GM23248 (cell line): ENCODE results near the gene SUSD6. TPM values are rescaled to one million over a fixed set of nuclear protein-coding genes. Genes with fewer than 3 reads are reported as not detected.
A peak's percentile ranks its signal among the peaks of the same experiment; 100 is the strongest.

ENCODE experiments used
- DNase-seq: peaks from one replicate; pipeline ENCODE4 v3.0.0-alpha.2; 2015
- H2AFZ ChIP-seq: fragments of 200-600 bp; sonication (generic); 2 replicates; pipeline ENCODE4 v1.6.1; 2016; ENCODE audit warnings: antibody characterized with exemption
- H3F3A ChIP-seq: fragments of 200-600 bp; sonication (generic); 2 replicates; pipeline ENCODE4 v1.6.1; 2016; ENCODE audit warnings: mild to moderate bottlenecking, antibody characterized with exemption, mixed run types; ENCODE audit not compliant: insufficient read depth
- H3K27ac ChIP-seq: fragments of 200-600 bp; sonication (generic); 2 replicates; pipeline ENCODE4 v1.5.1; 2016; ENCODE audit warnings: mild to moderate bottlenecking
- H3K27me3 ChIP-seq: fragments of 200-600 bp; sonication (generic); replicated peaks from 2 replicates; pipeline ENCODE4 v1.6.1; 2016; ENCODE audit warnings: mild to moderate bottlenecking; ENCODE audit not compliant: insufficient read depth
- H3K36me3 ChIP-seq: fragments of 200-600 bp; sonication (generic); 2 replicates; pipeline ENCODE4 v1.6.1; 2016; ENCODE audit warnings: low read depth, mild to moderate bottlenecking
- H3K4me1 ChIP-seq: fragments of 200-600 bp; sonication (generic); 2 replicates; pipeline ENCODE4 v1.6.1; 2016; ENCODE audit warnings: mild to moderate bottlenecking; ENCODE audit not compliant: insufficient read depth
- H3K4me2 ChIP-seq: fragments of 200-600 bp; sonication (generic); one replicate; pipeline ENCODE4 v1.6.1; 2016; ENCODE audit warnings: mild to moderate bottlenecking; ENCODE audit not compliant: unreplicated experiment
- H3K4me3 ChIP-seq: fragments of 200-600 bp; sonication (generic); 2 replicates; pipeline ENCODE4 v1.5.1; 2016; ENCODE audit warnings: mild to moderate bottlenecking
- H3K79me2 ChIP-seq: fragments of 200-600 bp; sonication (generic); 2 replicates; pipeline ENCODE4 v1.6.1; 2016; ENCODE audit warnings: mild to moderate bottlenecking; ENCODE audit not compliant: insufficient read depth
- H3K9ac ChIP-seq: fragments of 200-600 bp; sonication (generic); 2 replicates; pipeline ENCODE4 v1.6.1; 2016; ENCODE audit warnings: mild to moderate bottlenecking
- H3K9me2 ChIP-seq: fragments of 200-600 bp; sonication (generic); 2 replicates; pipeline ENCODE4 v1.6.1; 2016; ENCODE audit warnings: mixed run types, mild to moderate bottlenecking, moderate library complexity; ENCODE audit not compliant: insufficient read depth
- H3K9me3 ChIP-seq: fragments of 200-600 bp; sonication (generic); one replicate; pipeline ENCODE4 v1.6.1; 2017; ENCODE audit warnings: low read depth
- H4K20me1 ChIP-seq: fragments of 200-600 bp; sonication (generic); 2 replicates; pipeline ENCODE4 v1.6.0; 2016; ENCODE audit not compliant: insufficient read depth
- EZH2 ChIP-seq: fragments of 200-600 bp; sonication (generic); IDR thresholded peaks from 2 replicates; pipeline ENCODE4 v1.6.1; 2018; ENCODE audit warnings: antibody characterized with exemption, mild to moderate bottlenecking; ENCODE audit not compliant: insufficient read depth, poor library complexity, severe bottlenecking
- EZH2phosphoT487 ChIP-seq: fragments of 200-600 bp; sonication (generic); IDR thresholded peaks from 2 replicates; pipeline ENCODE4 v1.6.1; 2018; ENCODE audit warnings: antibody characterized with exemption, moderate library complexity, mild to moderate bottlenecking, low read depth; ENCODE audit not compliant: insufficient read depth
- WGBS, 2 experiments: methylation state at CpG; one replicate each; pipeline ENCODE4 v1.1.6; 2015 to 2017; ENCODE audit warnings: low lambda C conversion rate in 2 of 2, low coverage in 1 of 2; ENCODE audit errors: missing lambda C conversion rate in 2 of 2; 5-methylcytosine and 5-hydroxymethylcytosine counted together
- in situ Hi-C: fragments of 300-500 bp; cut with MboI; formaldehyde crosslinking; loops from 2 replicates; pipeline ENCODE4 v1.15.0; 2020
- polyA plus RNA-seq: library from polyadenylated mRNA; unstranded; fragments of >200 nt; fragmentation: Nextera tagmentation; extraction: Ambion mirVana; gene quantifications from 2 replicates; pipeline ENCODE4 v1.2.1, GENCODE V29; 2016
- total RNA-seq: library from RNA; depleted of rRNA; stranded (reverse); fragments of >200 nt; shearing (Covaris generic); gene quantifications from 2 replicates; pipeline ENCODE4 v1.2.3, GENCODE V29; 2014

Gene SUSD6
- total and polyA plus RNA-seq, 2 experiments from 2014 or later = 12.2 to 24.1 TPM

- TF ChIP-seq EZH2phosphoT487 = no peak
- TF ChIP-seq EZH2 = no peak
- Histone ChIP-seq H3K79me2 (peaks cover 95% of the 10 kb centered on the region), H3K4me2 (no peak overlapping the region), H3F3A (peaks cover 45% of the 10 kb centered on the region), H3K9me2 (no peaks in the 10 kb centered on the region), H3K27me3 (no peaks in the 10 kb centered on the region), H3K9ac (no peak overlapping the region), H3K27ac (peak overlapping the region; percentile 89; the same call in 1 of the 2 replicates), H4K20me1 (no peaks in the 10 kb centered on the region; the same call in 1 of the 2 replicates), H2AFZ (no peak overlapping the region), H3K4me1 (peaks cover 66% of the 10 kb centered on the region), H3K4me3 (no peak overlapping the region), H3K36me3 (no peaks in the 10 kb centered on the region), H3K9me3 (no peaks in the 10 kb centered on the region)
- no peak for DNase-seq
- in situ Hi-C loops = no loop called here
- 0% methylated on average over 1 of the region's 1 CpG for WGBS, 2 experiments
Measured at GRCh38 chr14:69617796-69618195, 6.4 kb downstream of the SUSD6 start.

DNA sequence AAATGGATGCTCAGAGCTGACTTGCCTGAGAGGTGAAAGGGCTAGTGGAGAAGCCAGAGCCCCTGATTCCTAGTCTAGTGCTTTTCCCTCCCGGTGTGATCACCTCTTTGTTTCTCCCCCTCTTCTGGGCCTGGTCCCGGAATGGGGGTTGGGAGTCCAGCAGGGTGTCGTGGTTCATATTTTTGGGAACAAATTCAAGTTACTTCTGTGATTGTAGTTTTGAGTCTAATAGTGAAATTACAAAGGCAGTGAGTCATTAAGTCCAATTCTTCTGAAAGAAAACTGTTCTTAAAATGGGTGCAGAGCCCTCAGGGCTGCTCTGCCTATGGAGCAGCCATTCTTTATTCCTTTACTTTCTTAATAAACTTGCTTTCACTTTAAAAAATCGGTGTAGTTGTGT, 7.6 kb downstream of the SUSD6 start:
- no peaks in the 10 kb centered on the region for H3K27me3 ChIP-seq
- no peak for TF ChIP-seq EZH2
- no peak for TF ChIP-seq EZH2phosphoT487
- peaks cover 54% of the 10 kb centered on the region for H3K4me1 ChIP-seq
- H3K9me3 ChIP-seq = no peaks in the 10 kb centered on the region
- no peaks in the 10 kb centered on the region for H4K20me1 ChIP-seq
- WGBS, 2 experiments = 49 to 50% methylated on average over 4 of the region's 4 CpGs
- H3K9me2 ChIP-seq = no peaks in the 10 kb centered on the region
- DNase-seq = peak; percentile 56
- H3K4me2 ChIP-seq = peak overlapping the region; percentile 65
- H3F3A ChIP-seq = peaks cover 36% of the 10 kb centered on the region
- peaks cover 95% of the 10 kb centered on the region for H3K79me2 ChIP-seq
- H3K27ac ChIP-seq = no peak overlapping the region
- no peak overlapping the region for H3K4me3 ChIP-seq
- H3K9ac ChIP-seq = no peak overlapping the region
- in situ Hi-C loops = no loop called here
- H2AFZ ChIP-seq = no peak overlapping the region
- H3K36me3 ChIP-seq = no peaks in the 10 kb centered on the region

GRCh38 chr14:69620211-69620611, 8.8 kb downstream of the SUSD6 start:
- Histone ChIP-seq H3K27ac (no peak overlapping the region), H3K9me2 (no peaks in the 10 kb centered on the region), H3K4me1 (peaks cover 47% of the 10 kb centered on the region), H4K20me1 (no peaks in the 10 kb centered on the region), H3K79me2 (peaks cover 95% of the 10 kb centered on the region), H3K27me3 (no peaks in the 10 kb centered on the region), H2AFZ (no peak overlapping the region), H3K4me3 (no peak overlapping the region), H3K36me3 (no peaks in the 10 kb centered on the region), H3K4me2 (no peak overlapping the region), H3F3A (peaks cover 34% of the 10 kb centered on the region), H3K9me3 (no peaks in the 10 kb centered on the region), H3K9ac (no peak overlapping the region)
- TF ChIP-seq EZH2 (no peak), EZH2phosphoT487 (no peak)
- in situ Hi-C loops = no loop called here
- 94 to 95% methylated on average over 5 of the region's 5 CpGs for WGBS, 2 experiments
- no peak for DNase-seq

DNA sequence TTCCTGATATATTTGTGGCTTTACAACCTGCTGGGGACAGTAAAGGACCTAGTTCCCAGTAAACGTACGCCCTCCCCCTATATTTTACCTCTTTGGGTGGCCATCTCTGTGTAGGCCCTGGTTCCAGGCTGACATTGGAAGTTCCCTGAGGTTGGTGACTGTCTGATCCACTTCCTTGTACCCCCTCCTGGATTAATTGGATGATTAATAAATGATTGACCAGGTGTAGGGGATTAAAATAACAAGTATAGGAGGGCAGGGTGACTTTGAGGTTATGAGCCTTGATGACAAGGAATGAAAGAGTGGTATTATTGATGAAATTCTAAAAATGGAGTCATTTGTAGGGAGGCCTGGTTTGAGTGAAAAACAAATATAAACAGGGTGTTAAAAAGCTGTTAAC, 9.6 kb downstream of the SUSD6 start:
- H3K27ac ChIP-seq = no peak overlapping the region
- no peaks in the 10 kb centered on the region for H3K9me3 ChIP-seq
- no peak for DNase-seq
- H3K4me2 ChIP-seq = no peak overlapping the region
- peaks cover 27% of the 10 kb centered on the region for H3F3A ChIP-seq
- no peaks in the 10 kb centered on the region for H4K20me1 ChIP-seq
- H3K9ac ChIP-seq = no peak overlapping the region
- no peaks in the 10 kb centered on the region for H3K27me3 ChIP-seq
- no peak overlapping the region for H2AFZ ChIP-seq
- WGBS, 2 experiments = 95 to 100% methylated on average over 2 of the region's 2 CpGs
- H3K4me3 ChIP-seq = no peak overlapping the region
- no peaks in the 10 kb centered on the region for H3K36me3 ChIP-seq
- H3K79me2 ChIP-seq = peaks cover 99% of the 10 kb centered on the region
- TF ChIP-seq EZH2phosphoT487 (no peak), EZH2 (no peak)
- no peaks in the 10 kb centered on the region for H3K9me2 ChIP-seq
- H3K4me1 ChIP-seq = peaks cover 39% of the 10 kb centered on the region
- in situ Hi-C loops = no loop called here

DNA sequence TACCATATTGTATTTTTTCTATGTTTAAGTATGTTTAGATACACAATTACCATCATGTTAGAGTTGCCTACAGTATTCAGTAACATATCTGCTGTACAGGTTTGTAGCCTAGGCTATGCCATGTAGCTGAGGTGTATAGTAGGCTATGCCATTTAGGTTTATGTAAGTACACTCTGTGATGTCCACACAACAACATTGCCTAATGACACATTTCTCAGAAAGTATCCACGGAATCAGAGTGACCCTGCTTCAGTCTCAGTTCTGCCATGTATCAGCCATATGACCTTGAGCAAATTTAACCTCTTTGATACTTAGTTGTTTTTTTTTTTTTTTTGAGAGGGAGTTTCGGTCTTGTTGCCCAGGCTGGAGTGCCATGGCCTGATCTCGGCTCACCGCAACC, 12.7 kb downstream of the SUSD6 start:
- no peak overlapping the region for H3K9ac ChIP-seq
- H3K4me1 ChIP-seq = peaks cover 9% of the 10 kb centered on the region
- 86 to 93% methylated on average over 4 of the region's 4 CpGs for WGBS, 2 experiments
- no peak for TF ChIP-seq EZH2phosphoT487
- no peak for TF ChIP-seq EZH2
- peaks cover 100% of the 10 kb centered on the region for H3K79me2 ChIP-seq
- no peaks in the 10 kb centered on the region for H3K27me3 ChIP-seq
- no peaks in the 10 kb centered on the region for H3K9me2 ChIP-seq
- no peak for DNase-seq
- H3K27ac ChIP-seq = no peak overlapping the region
- peaks cover 6% of the 10 kb centered on the region; the same call in 1 of the 2 replicates for H4K20me1 ChIP-seq
- H3K4me2 ChIP-seq = no peak overlapping the region
- no peaks in the 10 kb centered on the region; the same call in 1 of the 2 replicates for H3F3A ChIP-seq
- in situ Hi-C loops = no loop called here
- H3K4me3 ChIP-seq = no peak overlapping the region
- no peaks in the 10 kb centered on the region for H3K36me3 ChIP-seq
- no peak overlapping the region for H2AFZ ChIP-seq
- H3K9me3 ChIP-seq = no peaks in the 10 kb centered on the region
